GM23338 (cell line): ENCODE measurements around the gene DEFB124. TPM values are rescaled to one million over a fixed set of nuclear protein-coding genes. Genes with fewer than 3 reads are reported as not detected.

Experiments used
- ATAC-seq: fragments of 200-7000 bp; cut with Tn5 transposase; 3 replicates; pipeline ENCODE4 v1.9.1; 2020
- DNase-seq: peaks from one replicate; pipeline ENCODE4 v3.0.0-alpha.2; 2015; ENCODE audit warnings: low spot score
- H2AFZ ChIP-seq: fragments of 200-600 bp; sonication (generic); 2 replicates; pipeline ENCODE4 v1.8.0; 2016; ENCODE audit warnings: antibody characterized with exemption, mild to moderate bottlenecking, moderate library complexity
- H3F3A ChIP-seq: fragments of 200-600 bp; sonication (generic); replicated peaks from 2 replicates; pipeline ENCODE4 v1.8.0; 2017; ENCODE audit warnings: antibody characterized with exemption, mixed run types, low read depth
- H3K27ac ChIP-seq: fragments of 200-600 bp; sonication (generic); 2 replicates; pipeline ENCODE4 v1.6.1; 2016; ENCODE audit warnings: low read depth
- H3K27me3 ChIP-seq: fragments of 200-600 bp; sonication (generic); 2 replicates; pipeline ENCODE4 v1.8.0; 2016; ENCODE audit warnings: mild to moderate bottlenecking, mixed run types, moderate library complexity; ENCODE audit not compliant: insufficient read depth
- H3K36me3 ChIP-seq: fragments of 200-600 bp; sonication (generic); 2 replicates; pipeline ENCODE4 v1.8.0; 2016; ENCODE audit warnings: mild to moderate bottlenecking; ENCODE audit not compliant: insufficient read depth
- H3K4me1 ChIP-seq: fragments of 200-600 bp; sonication (generic); 2 replicates; pipeline ENCODE4 v1.8.0; 2016; ENCODE audit warnings: mild to moderate bottlenecking, moderate library complexity; ENCODE audit not compliant: insufficient read depth
- H3K4me2 ChIP-seq: fragments of 200-600 bp; sonication (generic); 2 replicates; pipeline ENCODE4 v1.7.1; 2017; ENCODE audit warnings: mixed run types
- H3K4me3 ChIP-seq: fragments of 200-600 bp; sonication (generic); 2 replicates; pipeline ENCODE4 v1.6.1; 2016; ENCODE audit warnings: mixed run types
- H3K79me2 ChIP-seq: fragments of 200-600 bp; sonication (generic); replicated peaks from 2 replicates; pipeline ENCODE4 v1.8.0; 2017; ENCODE audit warnings: mild to moderate bottlenecking; ENCODE audit not compliant: insufficient read depth
- H3K9me2 ChIP-seq: fragments of 200-600 bp; sonication (generic); 2 replicates; pipeline ENCODE4 v1.8.0; 2017; ENCODE audit not compliant: insufficient read depth
- H4K20me1 ChIP-seq: fragments of 200-600 bp; sonication (generic); replicated peaks from 2 replicates; pipeline ENCODE4 v1.8.0; 2017; ENCODE audit warnings: mild to moderate bottlenecking; ENCODE audit not compliant: insufficient read depth
- H3K27ac Mint-ChIP-seq: 2 replicates; pipeline ENCODE4 v1.8.0; 2020; ENCODE audit warnings: inconsistent platforms, mild to moderate bottlenecking, moderate library complexity, mixed read lengths
- H3K27me3 Mint-ChIP-seq: 3 replicates; pipeline ENCODE4 v1.8.0; 2022; ENCODE audit warnings: low read depth, mild to moderate bottlenecking, moderate library complexity, mixed read lengths, inconsistent platforms; ENCODE audit not compliant: insufficient read depth, poor library complexity
- H3K36me3 Mint-ChIP-seq: 3 replicates; pipeline ENCODE4 v1.8.0; 2021; ENCODE audit warnings: low read depth, mild to moderate bottlenecking, inconsistent platforms, moderate library complexity, mixed read lengths
- H3K4me1 Mint-ChIP-seq: 3 replicates; pipeline ENCODE4 v1.8.0; 2020; ENCODE audit warnings: mild to moderate bottlenecking, inconsistent platforms, mixed read lengths
- H3K4me3 Mint-ChIP-seq: 3 replicates; pipeline ENCODE4 v1.8.0; 2021; ENCODE audit warnings: moderate library complexity, mild to moderate bottlenecking, inconsistent platforms, mixed read lengths
- H3K9me3 Mint-ChIP-seq: 3 replicates; pipeline ENCODE4 v1.8.0; 2020; ENCODE audit warnings: moderate library complexity, mild to moderate bottlenecking, inconsistent platforms, mixed read lengths
- CREB1 ChIP-seq: fragments of 250-450 bp; sonication (Bioruptor Pico); IDR thresholded peaks from 2 replicates; pipeline ENCODE4 v1.5.0; 2020; ENCODE audit warnings: low read depth, mild to moderate bottlenecking, moderate library complexity
- EZH2 ChIP-seq: fragments of 200-600 bp; sonication (generic); IDR thresholded peaks from one replicate; pipeline ENCODE4 v1.8.0; 2017; ENCODE audit warnings: antibody characterized with exemption, mild to moderate bottlenecking, low read depth; ENCODE audit not compliant: unreplicated experiment
- EZH2phosphoT487 ChIP-seq: fragments of 200-600 bp; sonication (generic); IDR thresholded peaks from one replicate; pipeline ENCODE4 v1.8.1; 2018; ENCODE audit warnings: antibody characterized with exemption; ENCODE audit not compliant: unreplicated experiment
- JUNB ChIP-seq: IDR thresholded peaks from one replicate; pipeline ENCODE4 v1.6.1; 2016; ENCODE audit warnings: antibody characterized with exemption; ENCODE audit not compliant: unreplicated experiment
- NANOG ChIP-seq: IDR thresholded peaks from 2 replicates; pipeline ENCODE4 v1.6.1; 2016; ENCODE audit warnings: antibody characterized with exemption, borderline replicate concordance
- POLR2AphosphoS5 ChIP-seq: IDR thresholded peaks from 2 replicates; pipeline ENCODE4 v1.6.1; 2016; ENCODE audit warnings: antibody characterized with exemption, low read depth
- STAT1 ChIP-seq: IDR thresholded peaks from one replicate; pipeline ENCODE4 v1.6.1; 2016; ENCODE audit warnings: antibody characterized with exemption; ENCODE audit not compliant: unreplicated experiment
- ZNF114 ChIP-seq: fragments of 250-450 bp; sonication (Bioruptor Pico); IDR thresholded peaks from 2 replicates; pipeline ENCODE4 v1.5.0; 2020; ENCODE audit warnings: mild to moderate bottlenecking, moderate library complexity
- ZNF331 ChIP-seq: fragments of 250-450 bp; sonication (Bioruptor Pico); IDR thresholded peaks from 2 replicates; pipeline ENCODE4 v1.5.0; 2020; ENCODE audit warnings: low read depth, mild to moderate bottlenecking, moderate library complexity
- polyA plus RNA-seq: library from polyadenylated mRNA; unstranded; fragments of >200 nt; fragmentation: Nextera tagmentation; extraction: Ambion mirVana; gene quantifications from 2 replicates; pipeline ENCODE4 v1.2.1, GENCODE V29; 2016
- total RNA-seq: library from RNA; depleted of rRNA; stranded (reverse); fragments of >200 nt; shearing (Covaris generic); gene quantifications from 2 replicates; pipeline ENCODE4 v1.2.3, GENCODE V29; 2014
- TF ChIP-seq, protein P1 (sequence below): IDR thresholded peaks from one replicate; pipeline ENCODE4 v1.6.1; 2018; ENCODE audit warnings: antibody characterized with exemption; ENCODE audit not compliant: unreplicated experiment
- TF ChIP-seq, protein P2 (sequence below): fragments of 250-450 bp; sonication (Bioruptor Pico); IDR thresholded peaks from 2 replicates; pipeline ENCODE4 v1.5.0; 2020; ENCODE audit warnings: mild to moderate bottlenecking, moderate library complexity
- TF ChIP-seq, protein P3 (sequence below), 2 experiments: fragments of 200-600 bp in 1 of 2; sonication (generic) in 1 of 2; conservative IDR thresholded peaks; 2 replicates each; pipeline versions ENCODE4 v1.5.1 to v1.6.1; 2016 to 2017; ENCODE audit warnings: antibody characterized with exemption in 2 of 2, low read depth in 2 of 2, mild to moderate bottlenecking in 2 of 2, moderate library complexity in 1 of 2
- TF ChIP-seq, protein P4 (sequence below): IDR thresholded peaks from 2 replicates; pipeline ENCODE4 v1.6.1; 2016; ENCODE audit warnings: antibody characterized with exemption

The DEFB124 gene
- total and polyA plus RNA-seq, 2 experiments from 2014 or later, result 0.52 TPM; not detected in 1

DNA sequence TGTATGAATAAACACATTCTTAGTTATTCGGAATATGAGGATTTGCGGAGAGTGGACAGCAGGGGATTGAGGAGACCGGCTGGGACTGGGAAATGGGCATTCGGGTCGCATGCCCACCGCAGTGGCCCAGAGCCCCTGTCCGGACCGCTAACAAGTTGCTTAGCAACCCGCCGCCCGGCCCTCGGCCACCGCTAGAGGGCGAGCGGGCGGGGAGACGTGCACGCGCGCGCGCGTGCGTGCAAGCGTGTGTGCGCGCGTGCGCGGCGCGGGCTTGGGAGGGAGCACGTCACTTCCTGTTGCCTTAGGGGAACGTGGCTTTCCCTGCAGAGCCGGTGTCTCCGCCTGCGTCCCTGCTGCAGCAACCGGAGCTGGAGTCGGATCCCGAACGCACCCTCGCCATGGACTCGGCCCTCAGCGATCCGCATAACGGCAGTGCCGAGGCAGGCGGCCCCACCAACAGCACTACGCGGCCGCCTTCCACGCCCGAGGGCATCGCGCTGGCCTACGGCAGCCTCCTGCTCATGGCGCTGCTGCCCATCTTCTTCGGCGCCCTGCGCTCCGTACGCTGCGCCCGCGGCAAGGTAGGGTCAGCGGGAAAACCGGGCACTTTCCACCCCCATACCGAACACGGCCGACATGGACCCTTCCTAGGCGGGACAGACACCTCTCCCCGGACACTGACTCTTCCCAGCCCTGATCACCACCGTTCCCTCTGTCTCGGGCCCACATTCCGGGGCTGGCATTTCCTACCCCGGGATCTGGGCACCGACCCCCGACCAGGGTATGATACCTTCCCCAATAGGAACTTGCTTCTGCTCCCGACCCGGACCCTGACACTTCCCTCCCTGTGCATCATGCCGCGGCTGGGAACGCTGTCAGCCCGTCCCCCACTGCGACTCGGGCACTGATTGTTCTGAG, 39.5 kb upstream of the DEFB124 start, which contains the start of gene HM13:
Gene HM13, plus strand, starts transcription at position 289 of the 918 bp plus-strand sequence. Its CDS starts 110 bp downstream, at position 399.
- DNase-seq (peak; percentile 99), ATAC-seq (peak; percentile 87)
- Histone ChIP-seq H3K9me2 (no peaks in the 10 kb centered on the region), H4K20me1 (peaks cover 44% of the 10 kb centered on the region), H3F3A (peaks cover 34% of the 10 kb centered on the region), H3K4me2 (peak within 1 kb of the TSS; percentile 100), H3K4me3 (peak within 1 kb of the TSS; percentile 100), H3K79me2 (peaks cover 49% of the 10 kb centered on the region), H3K4me1 (peaks cover 27% of the 10 kb centered on the region), H3K27ac (peak within 1 kb of the TSS; percentile 97), H2AFZ (peak within 1 kb of the TSS; percentile 100), H3K27me3 (no peaks in the 10 kb centered on the region), H3K36me3 (0 out of 2 replicates have a peak, but pooled peaks cover 7% of the 10 kb centered on the region)
- peaks cover 11% of the 10 kb centered on the region for H3K9me3 Mint-ChIP-seq
- no peak within 1 kb of the TSS for H3K27ac Mint-ChIP-seq
- peak within 1 kb of the TSS; percentile 63 for H3K4me3 Mint-ChIP-seq
- H3K27me3 Mint-ChIP-seq, result peaks cover 7% of the 10 kb centered on the region
- TF ChIP-seq, protein P1, sequence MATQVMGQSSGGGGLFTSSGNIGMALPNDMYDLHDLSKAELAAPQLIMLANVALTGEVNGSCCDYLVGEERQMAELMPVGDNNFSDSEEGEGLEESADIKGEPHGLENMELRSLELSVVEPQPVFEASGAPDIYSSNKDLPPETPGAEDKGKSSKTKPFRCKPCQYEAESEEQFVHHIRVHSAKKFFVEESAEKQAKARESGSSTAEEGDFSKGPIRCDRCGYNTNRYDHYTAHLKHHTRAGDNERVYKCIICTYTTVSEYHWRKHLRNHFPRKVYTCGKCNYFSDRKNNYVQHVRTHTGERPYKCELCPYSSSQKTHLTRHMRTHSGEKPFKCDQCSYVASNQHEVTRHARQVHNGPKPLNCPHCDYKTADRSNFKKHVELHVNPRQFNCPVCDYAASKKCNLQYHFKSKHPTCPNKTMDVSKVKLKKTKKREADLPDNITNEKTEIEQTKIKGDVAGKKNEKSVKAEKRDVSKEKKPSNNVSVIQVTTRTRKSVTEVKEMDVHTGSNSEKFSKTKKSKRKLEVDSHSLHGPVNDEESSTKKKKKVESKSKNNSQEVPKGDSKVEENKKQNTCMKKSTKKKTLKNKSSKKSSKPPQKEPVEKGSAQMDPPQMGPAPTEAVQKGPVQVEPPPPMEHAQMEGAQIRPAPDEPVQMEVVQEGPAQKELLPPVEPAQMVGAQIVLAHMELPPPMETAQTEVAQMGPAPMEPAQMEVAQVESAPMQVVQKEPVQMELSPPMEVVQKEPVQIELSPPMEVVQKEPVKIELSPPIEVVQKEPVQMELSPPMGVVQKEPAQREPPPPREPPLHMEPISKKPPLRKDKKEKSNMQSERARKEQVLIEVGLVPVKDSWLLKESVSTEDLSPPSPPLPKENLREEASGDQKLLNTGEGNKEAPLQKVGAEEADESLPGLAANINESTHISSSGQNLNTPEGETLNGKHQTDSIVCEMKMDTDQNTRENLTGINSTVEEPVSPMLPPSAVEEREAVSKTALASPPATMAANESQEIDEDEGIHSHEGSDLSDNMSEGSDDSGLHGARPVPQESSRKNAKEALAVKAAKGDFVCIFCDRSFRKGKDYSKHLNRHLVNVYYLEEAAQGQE, result no peak
- TF ChIP-seq CREB1 (CRISPR knock-in tag), result peak; percentile 95
- TF ChIP-seq, protein P2, sequence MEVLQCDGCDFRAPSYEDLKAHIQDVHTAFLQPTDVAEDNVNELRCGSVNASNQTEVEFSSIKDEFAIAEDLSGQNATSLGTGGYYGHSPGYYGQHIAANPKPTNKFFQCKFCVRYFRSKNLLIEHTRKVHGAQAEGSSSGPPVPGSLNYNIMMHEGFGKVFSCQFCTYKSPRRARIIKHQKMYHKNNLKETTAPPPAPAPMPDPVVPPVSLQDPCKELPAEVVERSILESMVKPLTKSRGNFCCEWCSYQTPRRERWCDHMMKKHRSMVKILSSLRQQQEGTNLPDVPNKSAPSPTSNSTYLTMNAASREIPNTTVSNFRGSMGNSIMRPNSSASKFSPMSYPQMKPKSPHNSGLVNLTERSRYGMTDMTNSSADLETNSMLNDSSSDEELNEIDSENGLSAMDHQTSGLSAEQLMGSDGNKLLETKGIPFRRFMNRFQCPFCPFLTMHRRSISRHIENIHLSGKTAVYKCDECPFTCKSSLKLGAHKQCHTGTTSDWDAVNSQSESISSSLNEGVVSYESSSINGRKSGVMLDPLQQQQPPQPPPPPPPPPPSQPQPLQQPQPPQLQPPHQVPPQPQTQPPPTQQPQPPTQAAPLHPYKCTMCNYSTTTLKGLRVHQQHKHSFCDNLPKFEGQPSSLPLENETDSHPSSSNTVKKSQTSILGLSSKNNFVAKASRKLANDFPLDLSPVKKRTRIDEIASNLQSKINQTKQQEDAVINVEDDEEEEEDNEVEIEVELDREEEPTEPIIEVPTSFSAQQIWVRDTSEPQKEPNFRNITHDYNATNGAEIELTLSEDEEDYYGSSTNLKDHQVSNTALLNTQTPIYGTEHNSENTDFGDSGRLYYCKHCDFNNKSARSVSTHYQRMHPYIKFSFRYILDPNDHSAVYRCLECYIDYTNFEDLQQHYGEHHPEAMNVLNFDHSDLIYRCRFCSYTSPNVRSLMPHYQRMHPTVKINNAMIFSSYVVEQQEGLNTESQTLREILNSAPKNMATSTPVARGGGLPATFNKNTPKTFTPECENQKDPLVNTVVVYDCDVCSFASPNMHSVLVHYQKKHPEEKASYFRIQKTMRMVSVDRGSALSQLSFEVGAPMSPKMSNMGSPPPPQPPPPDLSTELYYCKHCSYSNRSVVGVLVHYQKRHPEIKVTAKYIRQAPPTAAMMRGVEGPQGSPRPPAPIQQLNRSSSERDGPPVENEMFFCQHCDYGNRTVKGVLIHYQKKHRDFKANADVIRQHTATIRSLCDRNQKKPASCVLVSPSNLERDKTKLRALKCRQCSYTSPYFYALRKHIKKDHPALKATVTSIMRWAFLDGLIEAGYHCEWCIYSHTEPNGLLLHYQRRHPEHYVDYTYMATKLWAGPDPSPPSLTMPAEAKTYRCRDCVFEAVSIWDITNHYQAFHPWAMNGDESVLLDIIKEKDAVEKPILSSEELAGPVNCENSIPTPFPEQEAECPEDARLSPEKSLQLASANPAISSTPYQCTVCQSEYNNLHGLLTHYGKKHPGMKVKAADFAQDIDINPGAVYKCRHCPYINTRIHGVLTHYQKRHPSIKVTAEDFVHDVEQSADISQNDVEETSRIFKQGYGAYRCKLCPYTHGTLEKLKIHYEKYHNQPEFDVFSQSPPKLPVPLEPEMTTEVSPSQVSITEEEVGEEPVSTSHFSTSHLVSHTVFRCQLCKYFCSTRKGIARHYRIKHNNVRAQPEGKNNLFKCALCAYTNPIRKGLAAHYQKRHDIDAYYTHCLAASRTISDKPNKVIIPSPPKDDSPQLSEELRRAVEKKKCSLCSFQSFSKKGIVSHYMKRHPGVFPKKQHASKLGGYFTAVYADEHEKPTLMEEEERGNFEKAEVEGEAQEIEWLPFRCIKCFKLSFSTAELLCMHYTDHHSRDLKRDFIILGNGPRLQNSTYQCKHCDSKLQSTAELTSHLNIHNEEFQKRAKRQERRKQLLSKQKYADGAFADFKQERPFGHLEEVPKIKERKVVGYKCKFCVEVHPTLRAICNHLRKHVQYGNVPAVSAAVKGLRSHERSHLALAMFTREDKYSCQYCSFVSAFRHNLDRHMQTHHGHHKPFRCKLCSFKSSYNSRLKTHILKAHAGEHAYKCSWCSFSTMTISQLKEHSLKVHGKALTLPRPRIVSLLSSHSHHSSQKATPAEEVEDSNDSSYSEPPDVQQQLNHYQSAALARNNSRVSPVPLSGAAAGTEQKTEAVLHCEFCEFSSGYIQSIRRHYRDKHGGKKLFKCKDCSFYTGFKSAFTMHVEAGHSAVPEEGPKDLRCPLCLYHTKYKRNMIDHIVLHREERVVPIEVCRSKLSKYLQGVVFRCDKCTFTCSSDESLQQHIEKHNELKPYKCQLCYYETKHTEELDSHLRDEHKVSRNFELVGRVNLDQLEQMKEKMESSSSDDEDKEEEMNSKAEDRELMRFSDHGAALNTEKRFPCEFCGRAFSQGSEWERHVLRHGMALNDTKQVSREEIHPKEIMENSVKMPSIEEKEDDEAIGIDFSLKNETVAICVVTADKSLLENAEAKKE (CRISPR knock-in tag), result no peak; the same call in 1 of the 2 replicates
- TF ChIP-seq ZNF114 (CRISPR knock-in tag), result peak; percentile 99
- no peak for TF ChIP-seq STAT1
- TF ChIP-seq JUNB, result no peak
- TF ChIP-seq, protein P3, sequence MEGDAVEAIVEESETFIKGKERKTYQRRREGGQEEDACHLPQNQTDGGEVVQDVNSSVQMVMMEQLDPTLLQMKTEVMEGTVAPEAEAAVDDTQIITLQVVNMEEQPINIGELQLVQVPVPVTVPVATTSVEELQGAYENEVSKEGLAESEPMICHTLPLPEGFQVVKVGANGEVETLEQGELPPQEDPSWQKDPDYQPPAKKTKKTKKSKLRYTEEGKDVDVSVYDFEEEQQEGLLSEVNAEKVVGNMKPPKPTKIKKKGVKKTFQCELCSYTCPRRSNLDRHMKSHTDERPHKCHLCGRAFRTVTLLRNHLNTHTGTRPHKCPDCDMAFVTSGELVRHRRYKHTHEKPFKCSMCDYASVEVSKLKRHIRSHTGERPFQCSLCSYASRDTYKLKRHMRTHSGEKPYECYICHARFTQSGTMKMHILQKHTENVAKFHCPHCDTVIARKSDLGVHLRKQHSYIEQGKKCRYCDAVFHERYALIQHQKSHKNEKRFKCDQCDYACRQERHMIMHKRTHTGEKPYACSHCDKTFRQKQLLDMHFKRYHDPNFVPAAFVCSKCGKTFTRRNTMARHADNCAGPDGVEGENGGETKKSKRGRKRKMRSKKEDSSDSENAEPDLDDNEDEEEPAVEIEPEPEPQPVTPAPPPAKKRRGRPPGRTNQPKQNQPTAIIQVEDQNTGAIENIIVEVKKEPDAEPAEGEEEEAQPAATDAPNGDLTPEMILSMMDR (conservative IDR thresholded peaks at IDR 0.05; ENCODE audit: low read depth in 2 of 2), result peak; percentile 94 to 96
- no peak for TF ChIP-seq EZH2
- no peak for TF ChIP-seq EZH2phosphoT487
- no peak for TF ChIP-seq NANOG
- peak; percentile 99 for TF ChIP-seq POLR2AphosphoS5
- peak; percentile 48; the same call in 1 of the 2 replicates for TF ChIP-seq ZNF331 (CRISPR knock-in tag)
- TF ChIP-seq, protein P4, sequence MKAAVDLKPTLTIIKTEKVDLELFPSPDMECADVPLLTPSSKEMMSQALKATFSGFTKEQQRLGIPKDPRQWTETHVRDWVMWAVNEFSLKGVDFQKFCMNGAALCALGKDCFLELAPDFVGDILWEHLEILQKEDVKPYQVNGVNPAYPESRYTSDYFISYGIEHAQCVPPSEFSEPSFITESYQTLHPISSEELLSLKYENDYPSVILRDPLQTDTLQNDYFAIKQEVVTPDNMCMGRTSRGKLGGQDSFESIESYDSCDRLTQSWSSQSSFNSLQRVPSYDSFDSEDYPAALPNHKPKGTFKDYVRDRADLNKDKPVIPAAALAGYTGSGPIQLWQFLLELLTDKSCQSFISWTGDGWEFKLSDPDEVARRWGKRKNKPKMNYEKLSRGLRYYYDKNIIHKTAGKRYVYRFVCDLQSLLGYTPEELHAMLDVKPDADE, result peak; percentile 63; the same call in 1 of the 2 replicates
- no peaks in the 10 kb centered on the region for H3K4me1 Mint-ChIP-seq
- peaks cover 7% of the 10 kb centered on the region; the same call in 2 of the 3 replicates for H3K36me3 Mint-ChIP-seq
